GM18867 (cell line): ENCODE results near the gene EPHB2.
"Not testable (repeated sequence)": the region's sequence is repeated elsewhere in the genome, so short reads cannot be mapped to it uniquely, and the experiment has no call there.

Source experiments
- ATAC-seq: cut with Tn5 transposase; IDR thresholded peaks from one replicate; pipeline ENCODE4 v1.9.1; 2021; ENCODE audit warnings: mild to moderate bottlenecking, moderate library complexity; ENCODE audit not compliant: unreplicated experiment

Gene EPHB2

DNA sequence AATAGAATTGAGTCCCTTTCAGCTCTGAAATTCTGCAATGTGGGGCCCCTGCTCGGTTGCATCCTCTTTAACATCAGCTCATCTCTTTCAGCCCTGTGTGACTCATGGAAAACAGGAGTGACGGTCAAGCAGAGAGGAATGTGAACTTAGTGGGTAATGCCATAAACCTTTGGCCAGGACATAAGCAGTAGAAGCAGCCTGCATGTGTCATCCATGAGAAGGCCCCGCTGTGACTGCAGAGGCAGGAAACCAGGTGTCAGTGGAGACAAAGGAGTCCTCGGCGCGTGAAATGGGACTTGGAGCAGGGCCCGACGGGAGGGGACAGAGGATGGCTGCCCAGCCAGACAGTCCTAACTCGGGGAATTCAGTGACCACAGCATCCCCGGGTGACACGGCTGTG is 21.1 kb upstream of the EPHB2 start:
- ATAC-seq = no peak

DNA sequence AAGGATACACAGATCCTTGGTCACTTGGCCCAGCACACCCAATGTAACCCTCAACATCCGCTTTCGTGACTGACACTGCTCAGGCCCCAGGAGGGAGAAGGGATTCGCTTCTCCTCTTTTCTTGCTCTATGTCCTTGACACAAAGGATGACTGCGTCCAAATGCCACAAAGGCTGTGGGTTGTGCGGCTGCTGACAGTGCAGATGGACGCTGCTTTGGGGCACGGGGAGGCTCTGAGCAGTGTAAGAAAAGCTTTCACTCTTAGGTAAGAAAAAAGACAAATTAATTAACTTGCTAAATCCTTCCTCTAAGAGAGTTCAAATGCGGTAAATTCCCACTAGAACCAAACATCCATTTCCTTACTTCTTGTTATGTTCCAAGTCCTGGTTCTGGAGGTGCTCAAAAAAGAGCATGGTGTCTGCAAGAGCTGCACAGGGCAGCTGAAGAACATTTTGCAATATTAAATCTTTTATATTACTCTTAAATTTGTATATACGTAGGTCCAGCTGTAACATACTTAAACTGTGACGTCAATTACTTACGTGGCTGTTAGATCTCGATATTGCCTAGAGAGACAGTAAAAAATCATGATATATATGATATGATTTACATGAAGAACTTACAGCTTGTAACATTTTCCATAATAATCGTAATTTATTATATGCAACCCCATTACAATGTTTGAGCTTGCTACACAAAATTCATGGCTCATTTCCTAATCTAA is 19.4 kb upstream of the EPHB2 start:
- ATAC-seq = no peak

DNA sequence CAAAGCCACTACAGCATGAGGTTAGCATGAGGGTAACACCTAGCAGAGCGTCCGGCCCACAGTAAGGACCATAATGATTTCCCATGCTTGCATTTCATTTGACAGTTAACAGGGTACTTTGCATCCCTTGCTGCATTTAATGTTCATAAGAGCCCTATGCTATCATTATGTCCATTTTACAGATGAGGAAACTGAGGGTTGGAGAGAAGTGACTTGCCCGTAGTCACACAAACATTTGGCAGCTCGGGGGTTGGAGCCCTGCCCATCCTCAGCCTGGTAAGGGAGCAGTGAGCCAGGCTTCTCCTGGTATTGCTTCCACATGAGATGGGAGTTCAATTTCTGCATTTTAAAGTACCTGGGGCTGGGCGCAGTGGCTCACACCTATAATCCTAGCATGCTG is 16.5 kb upstream of the EPHB2 start:
- ATAC-seq = no peak

DNA sequence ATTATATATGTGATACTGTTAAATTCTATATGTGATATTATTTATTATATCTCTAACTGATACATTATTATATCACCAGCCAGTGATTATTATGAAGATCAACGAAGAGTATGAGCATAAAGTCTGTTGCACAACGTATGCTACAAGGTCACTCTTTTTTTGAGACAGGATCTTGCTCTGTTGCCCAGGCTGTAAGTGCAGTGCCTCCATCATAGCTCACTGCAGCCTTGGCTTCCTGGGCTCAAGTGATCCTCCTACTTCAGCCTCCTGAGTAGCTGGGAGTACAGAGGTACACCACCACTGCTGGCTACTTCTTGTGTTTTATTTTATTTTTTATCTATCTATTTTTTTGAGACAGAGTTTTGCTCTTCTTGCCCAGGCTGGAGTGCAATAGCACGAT is 14.0 kb upstream of the EPHB2 start:
- ATAC-seq = no peak

DNA sequence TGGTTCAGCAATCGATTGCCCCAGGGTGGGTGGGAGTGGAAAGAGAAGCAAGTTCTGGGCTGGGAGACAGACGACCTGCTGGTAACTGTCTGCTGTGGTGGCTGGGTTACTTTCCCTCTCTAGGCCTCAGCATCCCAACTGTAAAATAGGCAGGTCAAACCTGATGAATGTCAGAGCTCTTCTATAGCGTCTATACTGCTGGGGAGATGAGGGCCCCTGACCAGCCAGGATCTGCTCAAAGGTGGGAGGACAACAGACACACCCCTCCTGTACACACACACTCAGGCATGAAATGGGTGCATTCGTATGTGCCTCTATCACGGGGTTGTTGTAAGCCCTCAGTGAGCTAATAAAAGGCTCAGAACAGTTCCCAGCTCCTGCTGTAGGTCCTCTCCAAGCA is 12.7 kb upstream of the EPHB2 start:
- no peak for ATAC-seq

DNA sequence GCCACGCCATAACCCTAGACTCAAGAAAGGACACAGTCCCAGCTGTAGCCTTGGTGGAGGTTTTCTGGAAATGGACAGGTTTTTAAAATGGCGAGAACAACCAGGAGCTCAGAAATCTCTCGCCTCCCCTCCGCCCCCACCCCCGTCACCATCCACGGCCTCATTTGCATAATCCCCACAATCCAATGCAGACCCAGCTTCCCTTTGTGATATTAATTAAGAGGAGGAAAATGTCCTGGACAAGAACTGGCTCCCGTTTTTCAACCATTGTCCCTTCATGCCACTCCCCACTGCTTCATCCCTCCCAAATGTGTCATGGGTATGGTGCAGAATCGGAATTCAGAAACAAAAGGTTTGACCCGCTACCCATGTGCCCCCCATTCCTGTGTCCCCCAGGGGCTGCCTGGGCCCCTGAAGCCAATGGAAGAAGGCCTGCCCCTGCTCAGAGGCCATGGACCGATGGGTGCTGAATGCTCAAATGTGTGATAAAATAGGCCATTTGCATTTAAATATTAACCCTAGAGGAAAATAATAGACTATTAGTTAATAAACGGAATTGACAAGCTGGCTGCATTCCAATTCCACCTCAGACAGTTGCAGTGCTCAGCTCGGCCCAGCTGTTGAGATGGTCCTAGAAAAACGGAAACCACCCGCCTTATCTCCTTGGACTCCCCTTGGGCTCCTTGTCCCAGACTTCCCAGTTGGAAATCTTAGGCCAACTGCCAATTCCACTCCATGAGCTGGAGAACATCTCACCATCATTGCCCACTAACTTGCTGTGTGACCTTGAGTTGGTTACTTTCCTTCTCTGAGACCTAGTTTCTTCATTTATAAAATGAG is 10.7 kb upstream of the EPHB2 start:
- ATAC-seq = no peak

DNA sequence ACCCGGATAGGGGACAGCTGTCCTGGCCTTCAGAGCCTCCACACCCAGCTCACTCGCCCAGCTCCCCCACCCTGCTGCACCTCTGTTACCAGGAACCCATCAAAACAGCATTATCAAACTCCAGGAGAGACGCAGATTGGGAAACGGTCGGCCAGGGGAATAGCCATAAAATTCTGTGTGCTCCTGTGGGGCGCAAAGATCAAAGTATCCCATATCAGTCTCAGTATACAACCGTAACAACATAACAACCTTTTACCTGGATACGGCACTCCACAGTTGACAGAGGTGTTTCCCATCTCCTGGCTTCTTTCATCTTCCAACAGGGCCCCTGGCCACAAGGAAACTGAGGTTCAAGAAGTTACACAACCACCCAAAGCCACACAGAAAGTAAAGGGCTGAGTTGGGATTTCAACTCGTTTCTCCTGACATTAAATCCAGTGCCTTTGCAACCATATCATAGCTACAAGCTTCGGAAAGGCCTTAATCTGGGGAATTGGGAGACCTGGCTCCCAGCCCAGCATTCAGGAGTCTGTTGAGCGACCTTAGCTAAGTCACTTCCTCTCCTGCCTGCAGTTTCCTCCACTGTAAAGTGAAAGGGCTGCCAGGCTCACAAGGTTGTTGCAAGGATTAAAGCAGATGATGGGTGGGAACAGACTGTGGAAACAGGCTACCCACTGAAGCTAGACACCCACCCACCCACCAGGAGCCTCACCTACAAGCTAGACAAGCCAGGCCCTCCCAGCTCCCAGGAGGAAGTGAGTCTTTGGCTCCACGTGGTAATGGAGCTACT is 8.1 kb upstream of the EPHB2 start:
- ATAC-seq = no peak

DNA sequence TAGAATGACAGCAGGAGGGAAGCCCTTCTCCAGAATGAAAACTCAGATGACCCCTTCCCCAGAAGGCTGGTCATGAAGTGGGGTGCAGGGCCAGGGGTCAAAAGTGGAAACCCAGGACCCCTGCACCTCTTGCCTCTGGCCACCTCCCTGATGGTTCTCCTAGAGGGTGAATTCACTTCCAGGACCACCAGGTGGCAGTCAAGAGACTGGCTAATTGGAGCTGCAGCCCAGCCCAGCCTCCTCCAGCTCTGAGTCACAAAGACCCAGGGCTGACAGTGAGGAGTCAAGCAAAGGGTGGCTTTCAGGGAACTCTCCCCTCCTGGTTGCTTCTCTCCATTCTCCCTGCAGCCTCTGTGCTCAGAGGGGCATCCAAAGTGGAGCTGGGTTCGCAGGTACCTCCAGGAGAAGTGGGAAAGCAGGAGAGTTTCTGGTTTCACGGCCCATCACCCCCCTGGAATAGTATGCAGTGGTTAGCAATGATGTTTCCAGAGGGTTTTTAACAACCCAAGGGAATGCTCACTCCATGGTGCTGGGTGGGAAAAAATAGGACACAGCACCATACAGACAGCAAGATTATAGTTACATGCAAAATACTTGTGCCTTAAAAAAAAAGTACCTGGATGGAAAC is 6.1 kb upstream of the EPHB2 start:
- ATAC-seq = peak; percentile 73

DNA sequence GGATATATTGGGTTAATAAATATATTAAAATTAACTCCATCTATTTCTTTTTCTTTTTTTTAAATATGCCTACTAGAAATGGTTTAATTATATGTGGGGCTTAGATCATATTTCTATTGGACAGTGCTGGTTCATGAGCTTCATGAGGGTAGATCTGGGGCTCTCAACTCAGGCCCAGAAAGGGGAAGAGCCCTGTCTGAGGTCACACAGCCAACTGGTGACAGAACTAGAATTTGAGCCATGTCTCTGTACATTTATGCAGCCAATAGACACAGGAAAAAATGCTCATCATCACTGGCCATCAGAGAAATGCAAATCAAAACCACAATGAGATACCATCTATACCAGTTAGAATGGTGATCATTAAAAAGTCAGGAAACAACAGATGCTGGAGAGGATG is 5.1 kb upstream of the EPHB2 start:
- ATAC-seq = no peak

DNA sequence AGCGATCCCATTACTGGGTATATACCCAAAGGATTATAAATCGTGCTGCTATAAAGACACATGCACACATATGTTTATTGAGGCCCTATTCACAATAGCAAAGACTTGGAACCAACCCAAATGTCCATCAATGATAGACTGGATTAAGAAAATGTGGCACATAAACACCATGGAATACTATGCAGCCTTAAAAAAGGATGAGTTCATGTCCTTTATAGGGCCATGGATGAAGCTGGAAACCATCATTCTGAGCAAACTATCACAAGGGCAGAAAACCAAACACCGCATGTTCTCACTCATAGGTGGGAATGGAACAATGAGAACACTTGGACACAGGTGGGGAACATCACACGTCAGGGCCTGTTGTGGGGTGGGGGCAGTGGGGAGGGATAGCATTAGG is 4.5 kb upstream of the EPHB2 start:
- not testable (repeated sequence) for ATAC-seq

DNA sequence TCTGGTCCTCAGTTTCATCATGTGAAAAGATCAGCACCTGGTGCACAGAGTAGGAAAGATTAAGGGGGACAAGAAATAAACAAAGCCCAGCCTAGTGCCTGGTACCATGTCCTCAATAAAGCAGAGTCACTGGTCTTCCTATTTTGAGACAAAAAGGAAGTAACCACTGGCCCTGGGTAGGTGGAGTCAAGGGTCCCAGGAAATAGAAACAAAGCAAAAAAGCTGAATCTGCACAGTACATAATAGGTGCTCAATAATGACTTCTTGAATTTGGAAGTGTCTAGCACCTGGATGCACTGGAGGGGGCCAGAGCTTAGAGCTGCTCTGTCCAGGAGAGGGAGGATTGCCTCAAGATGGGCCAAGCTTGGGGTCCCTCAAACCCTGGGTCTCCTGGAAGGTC is 1.9 kb upstream of the EPHB2 start:
- no peak for ATAC-seq

DNA sequence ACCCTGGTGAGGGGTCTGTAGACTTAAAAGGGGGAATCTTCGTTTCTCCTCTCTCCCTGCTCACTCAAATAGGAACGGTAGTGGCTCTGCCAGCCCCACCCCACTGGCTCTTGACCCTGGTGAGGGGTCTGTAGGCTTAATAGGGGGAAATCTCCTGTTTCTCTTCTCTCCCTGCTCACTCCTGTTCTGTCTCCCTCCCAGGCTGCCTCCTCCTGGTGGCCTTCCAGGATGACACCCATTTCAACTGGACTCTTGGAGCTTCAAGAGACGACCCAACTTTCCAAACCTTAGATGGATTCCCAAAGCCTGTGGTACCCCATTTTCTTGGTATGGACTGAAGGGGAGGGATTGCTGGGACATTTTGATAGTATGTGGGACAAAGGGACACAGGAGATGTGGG is 1.4 kb upstream of the EPHB2 start:
- no peak for ATAC-seq

DNA sequence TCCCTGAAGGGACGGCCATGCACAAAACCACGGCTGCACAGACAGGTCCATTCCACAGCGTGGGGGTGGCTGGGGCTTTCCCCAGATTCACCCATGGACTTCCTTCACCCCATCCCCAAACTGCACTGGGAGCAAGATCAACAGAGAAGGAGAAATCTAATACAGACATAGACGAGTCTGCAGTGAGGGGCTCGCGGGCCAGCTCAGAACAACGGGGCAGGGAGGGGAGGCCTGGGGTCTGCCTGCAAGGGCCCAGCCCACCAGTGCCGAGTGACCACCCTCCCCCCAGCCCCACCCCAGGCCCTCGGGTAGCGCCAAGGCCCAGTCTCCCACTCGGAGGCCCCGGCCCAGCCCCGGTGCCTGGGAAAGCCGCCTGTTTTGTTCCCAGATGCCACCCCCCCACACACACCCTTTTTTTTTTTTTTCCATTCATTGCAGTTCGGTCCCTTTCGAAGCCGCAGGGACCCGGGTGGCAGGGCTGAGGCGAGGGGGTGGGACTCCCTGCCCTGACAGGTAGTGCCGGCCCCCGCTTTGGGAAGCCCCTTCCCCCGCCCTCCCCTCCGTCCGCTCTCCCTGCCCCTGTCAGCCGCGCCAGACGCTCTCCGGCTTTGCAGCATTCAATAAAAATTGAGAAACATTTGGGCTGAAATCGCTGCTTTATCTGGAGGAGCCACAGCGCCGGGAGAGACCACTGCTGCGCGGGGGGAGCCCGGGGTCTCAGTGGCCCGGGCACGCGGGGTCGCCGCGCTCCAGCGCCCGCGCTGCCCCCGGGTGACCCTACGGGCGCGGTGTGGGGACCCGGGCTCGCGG is 543 bp upstream of the EPHB2 start:
- peak; percentile 25 for ATAC-seq

DNA sequence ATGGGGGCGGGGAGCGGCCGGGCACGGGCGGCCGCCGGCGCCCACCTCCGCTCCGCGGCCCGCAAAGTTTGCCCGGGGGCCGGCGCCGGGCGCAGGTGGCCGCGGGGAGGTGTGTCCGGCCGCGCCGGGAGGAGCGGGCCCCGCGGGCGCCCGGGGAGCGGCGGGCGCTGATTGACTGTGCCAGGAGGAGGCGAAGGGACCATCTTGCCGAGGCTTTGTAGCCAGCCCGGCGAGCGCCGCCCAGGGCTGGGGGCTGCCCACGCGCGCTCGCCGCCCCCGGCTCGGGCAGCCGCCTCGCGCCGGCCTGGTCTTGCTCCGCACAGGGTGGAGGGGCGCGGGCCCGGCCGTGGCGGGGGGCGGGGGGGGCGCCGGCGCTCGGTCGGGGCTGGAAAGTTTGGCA is 432 bp downstream of the EPHB2 start:
- no peak for ATAC-seq

DNA sequence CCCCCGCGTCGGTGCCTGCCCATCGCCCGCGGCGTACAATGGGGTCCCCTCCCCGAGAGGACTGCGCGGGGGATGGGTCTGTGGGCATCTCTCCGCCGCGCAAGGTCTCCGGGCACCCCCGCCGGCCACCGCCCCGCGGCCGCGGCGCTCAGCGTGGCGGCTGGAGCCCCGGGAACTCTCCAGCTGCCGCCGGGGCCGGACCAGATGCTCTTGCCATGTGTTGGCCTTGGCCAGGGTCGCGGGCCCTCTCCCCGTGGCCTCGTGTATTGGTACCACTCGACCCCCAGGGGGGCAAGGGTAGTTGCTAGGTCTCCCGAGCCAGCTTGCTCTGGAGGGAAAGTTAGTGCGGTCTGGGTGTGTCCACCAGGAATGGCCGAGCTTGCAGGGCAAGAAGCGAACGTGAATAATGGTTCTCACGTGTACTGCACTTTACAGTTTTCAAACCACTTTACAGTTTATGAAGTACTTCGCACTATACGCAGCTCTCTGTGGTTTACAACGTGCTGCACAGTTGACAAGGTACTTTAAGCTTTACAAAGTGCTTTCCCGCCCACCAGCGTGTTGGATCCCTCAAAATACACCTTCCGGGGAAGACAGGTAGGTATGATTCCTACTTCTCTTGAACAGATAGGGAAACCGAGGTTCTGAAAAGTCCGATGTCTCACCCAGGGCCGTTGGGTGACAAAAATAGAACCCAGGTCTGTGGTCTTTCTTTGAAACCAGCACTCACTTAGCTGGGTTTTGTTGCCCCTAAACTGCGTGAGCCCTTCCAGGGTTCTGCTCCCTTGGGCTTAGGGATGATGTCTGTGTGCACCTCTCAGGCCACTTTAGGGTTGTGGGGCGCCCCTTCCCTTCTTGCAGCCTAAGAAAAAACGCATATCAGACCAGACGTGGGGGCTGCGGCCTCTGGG is 1.2 kb downstream of the EPHB2 start:
- ATAC-seq = no peak

DNA sequence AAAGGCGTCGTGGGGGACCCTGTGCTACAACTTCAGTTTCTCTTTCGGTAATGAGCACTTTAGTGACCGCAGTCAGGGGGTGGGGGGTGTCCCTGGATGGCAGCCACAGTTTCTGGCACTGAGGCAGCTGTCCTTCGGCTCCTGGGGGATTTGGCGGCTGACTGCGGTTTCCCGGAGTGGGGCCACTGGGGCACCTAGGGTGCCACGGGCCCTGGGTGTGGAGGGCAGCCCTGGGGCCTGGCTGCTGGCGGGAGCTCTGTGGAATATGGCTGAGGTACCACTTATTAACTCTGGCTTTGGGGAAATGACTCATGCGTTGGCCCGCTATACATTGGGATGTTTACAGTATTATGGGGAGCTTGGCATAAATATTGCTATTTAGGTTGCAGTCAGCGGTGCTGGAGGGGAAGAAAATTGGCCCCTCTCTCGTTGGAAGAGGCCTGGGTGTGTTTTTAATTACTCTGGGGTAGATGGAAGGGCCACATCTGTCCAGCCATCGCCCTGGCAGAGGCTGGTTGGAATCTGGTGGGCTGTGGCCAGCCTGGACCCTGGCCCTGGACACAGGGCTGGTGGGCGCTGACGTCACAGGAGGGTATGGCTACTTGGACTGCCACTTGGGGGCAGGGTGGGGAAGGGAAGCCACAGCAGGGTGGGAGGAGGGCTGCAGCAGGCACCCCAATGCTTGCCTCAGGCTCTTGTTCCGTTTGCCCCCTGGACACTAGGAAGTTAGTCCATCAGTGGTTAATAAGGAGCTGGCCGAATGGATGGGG is 2.0 kb downstream of the EPHB2 start:
- ATAC-seq = no peak

DNA sequence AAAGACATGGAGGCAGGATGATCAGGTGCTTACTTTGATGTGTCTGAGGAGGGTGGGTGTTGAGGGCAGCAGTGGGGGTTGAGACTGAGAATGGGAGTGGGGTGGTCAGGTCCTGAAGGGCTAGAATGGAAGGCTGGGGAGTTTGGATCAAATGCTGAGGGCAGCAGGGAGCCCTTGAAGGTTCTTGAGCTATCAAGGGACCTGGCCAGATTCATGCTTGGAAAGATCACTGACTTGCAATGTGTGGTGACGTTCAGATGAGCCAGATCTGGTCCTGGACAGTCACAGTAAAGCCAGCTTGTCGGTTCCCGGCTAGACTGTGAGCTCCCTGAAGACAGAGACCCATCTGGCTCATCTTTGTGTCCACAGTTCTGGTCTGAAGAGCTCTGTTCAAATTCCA is 3.8 kb downstream of the EPHB2 start:
- ATAC-seq = no peak

DNA sequence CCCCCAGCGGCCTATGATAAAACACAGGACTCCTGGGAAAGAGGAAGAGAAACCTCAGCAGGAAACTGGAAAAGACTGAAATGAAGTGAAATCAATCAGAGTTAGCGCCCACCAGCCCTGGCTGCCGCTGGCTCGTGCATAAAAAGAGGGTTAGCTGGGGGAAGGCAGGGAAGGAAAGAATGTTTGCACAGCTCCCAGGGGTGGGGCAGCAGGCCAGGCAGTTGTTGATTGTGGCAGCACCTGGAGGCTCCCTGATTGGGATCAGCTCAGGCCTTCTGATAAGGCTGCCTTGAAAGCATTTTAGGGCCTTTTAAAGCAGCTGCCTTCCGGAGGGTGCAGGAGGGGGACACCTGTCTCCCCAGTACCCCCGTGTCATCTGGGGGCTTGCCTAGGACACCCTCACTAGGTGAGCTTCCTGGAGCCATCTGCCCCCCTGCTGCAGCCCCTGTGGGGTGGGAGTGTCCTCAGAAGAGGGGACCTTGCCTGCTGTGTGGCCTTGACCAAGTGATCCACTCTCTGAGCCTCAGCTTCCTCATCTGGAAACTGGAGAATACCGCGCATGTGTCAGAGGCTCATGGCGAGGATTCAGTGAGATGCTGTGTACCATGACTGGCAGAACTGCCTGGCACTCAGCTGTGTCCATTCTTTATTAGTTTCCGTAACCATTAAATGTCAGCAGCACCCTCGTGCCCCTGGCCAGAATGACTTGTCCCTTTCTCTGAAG is 6.6 kb downstream of the EPHB2 start:
- ATAC-seq = no peak
